ENCODE data around the gene VPS26B. TPM values are rescaled to one million over a fixed set of nuclear protein-coding genes. Genes with fewer than 3 reads are reported as not detected.

VPS26B gene
- total and polyA plus RNA-seq, 2 donors = 27.3 to 33.1 TPM

DNA sequence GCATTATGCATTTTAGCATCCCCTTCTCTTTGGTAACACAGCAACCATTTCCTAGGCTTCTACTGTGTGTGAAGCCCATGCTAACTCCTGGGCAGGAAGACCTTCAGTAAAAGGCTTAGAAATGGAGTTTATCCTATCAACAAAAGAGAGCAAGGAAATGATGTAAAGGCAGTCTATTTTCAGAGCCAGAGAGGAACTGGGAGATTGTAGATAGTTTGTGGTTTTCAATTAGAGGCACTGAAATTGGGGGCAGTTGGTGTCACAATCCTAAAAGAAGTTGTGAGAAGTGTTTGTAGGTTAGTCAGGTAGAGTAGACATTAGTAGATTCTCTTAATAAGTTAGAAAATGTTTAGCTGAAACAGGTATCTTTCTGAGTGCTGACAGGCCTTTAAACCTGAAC is 36.0 kb downstream of the VPS26B start:
- no peak overlapping the region for H3K4me3 ChIP-seq (ENCODE audit: low read length in 2 of 2)
- no peaks in the 10 kb centered on the region for H3K9me3 ChIP-seq (ENCODE audit: control insufficient read depth in 2 of 2, insufficient read depth in 1 of 2, low read length in 1 of 2)
- H3K4me1 ChIP-seq (ENCODE audit: control insufficient read depth in 2 of 2, insufficient read depth in 2 of 2, low read length in 2 of 2) = peaks cover 0 to 8% of the 10 kb centered on the region in 2 donors
- H3K27me3 ChIP-seq (ENCODE audit: control insufficient read depth in 2 of 2, insufficient read depth in 1 of 2, low read length in 1 of 2) = no peaks in the 10 kb centered on the region
- no peak for DNase-seq (ENCODE audit: low read depth in 6 of 9, low spot score in 9 of 9)
- peaks cover 51 to 63% of the 10 kb centered on the region in 2 donors for H3K36me3 ChIP-seq (ENCODE audit: control insufficient read depth in 2 of 2, insufficient read depth in 2 of 2, low read length in 1 of 2)
- H3K27ac ChIP-seq (ENCODE audit: low read depth in 1 of 2, low read length in 1 of 2) = no peak overlapping the region

DNA sequence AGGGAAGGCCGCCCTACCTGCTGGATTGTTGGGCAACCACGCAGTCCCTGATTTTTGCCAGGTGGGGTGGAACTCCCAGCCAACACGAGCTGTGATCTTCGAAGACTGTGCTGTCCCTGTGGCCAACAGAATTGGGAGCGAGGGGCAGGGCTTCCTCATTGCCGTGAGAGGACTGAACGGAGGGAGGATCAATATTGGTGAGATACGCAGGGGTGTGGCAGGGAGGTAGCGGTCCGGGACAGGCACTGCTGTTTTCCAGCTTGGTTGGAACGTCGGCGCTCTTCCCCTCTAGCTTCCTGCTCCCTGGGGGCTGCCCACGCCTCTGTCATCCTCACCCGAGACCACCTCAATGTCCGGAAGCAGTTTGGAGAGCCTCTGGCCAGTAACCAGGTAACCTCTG is 36.5 kb downstream of the VPS26B start:
- 96% methylated on average over 16 of the region's 16 CpGs for WGBS
- H3K4me3 ChIP-seq (ENCODE audit: low read length in 2 of 2) = no peak overlapping the region
- peaks cover 51 to 63% of the 10 kb centered on the region in 2 donors for H3K36me3 ChIP-seq (ENCODE audit: control insufficient read depth in 2 of 2, insufficient read depth in 2 of 2, low read length in 1 of 2)
- H3K27me3 ChIP-seq (ENCODE audit: control insufficient read depth in 2 of 2, insufficient read depth in 1 of 2, low read length in 1 of 2) = no peaks in the 10 kb centered on the region
- DNase-seq (ENCODE audit: low read depth in 6 of 9, low spot score in 9 of 9) = no peak
- peaks cover 0 to 8% of the 10 kb centered on the region in 2 donors for H3K4me1 ChIP-seq (ENCODE audit: control insufficient read depth in 2 of 2, insufficient read depth in 2 of 2, low read length in 2 of 2)
- H3K27ac ChIP-seq (ENCODE audit: low read depth in 1 of 2, low read length in 1 of 2) = no peak overlapping the region
- H3K9me3 ChIP-seq (ENCODE audit: control insufficient read depth in 2 of 2, insufficient read depth in 1 of 2, low read length in 1 of 2) = no peaks in the 10 kb centered on the region

DNA sequence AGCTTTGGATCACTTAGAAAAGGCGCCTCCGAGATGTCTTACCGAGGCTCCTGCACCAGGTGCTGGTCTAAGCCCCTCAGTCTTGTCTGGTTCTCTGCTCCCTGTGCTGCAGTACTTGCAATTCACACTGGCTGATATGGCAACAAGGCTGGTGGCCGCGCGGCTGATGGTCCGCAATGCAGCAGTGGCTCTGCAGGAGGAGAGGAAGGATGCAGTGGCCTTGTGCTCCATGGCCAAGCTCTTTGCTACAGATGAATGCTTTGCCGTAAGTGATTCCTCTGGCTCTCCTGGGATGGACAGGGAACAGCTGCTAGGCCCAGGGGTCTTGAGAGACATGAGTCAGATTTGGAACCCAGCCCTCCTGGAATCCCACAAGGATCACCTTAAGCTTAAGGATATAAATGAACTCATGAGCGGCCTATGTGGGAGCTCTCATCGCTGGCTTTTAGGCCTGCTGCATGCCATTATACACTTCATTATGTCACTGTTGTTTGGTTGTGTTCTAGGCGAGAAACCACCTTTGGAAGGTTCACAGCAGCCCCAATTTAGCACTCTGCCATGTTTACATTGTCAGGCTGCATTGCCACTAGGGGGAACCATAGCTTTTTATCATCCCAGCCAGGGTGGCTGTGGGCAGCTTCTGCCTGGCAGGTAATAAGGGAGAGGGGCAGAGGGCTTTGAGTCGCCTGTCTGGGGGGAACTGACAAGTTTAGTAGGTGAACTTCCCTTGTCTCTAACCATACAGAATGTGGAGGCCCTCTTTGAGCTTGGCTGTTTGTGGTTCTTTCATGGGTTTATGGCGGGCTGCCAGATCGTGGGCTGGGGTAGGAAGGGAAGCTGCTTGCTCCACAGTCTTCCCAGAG is 37.4 kb downstream of the VPS26B start:
- DNase-seq (ENCODE audit: low read depth in 6 of 9, low spot score in 9 of 9) = peak in 3 of 9 donors; percentile 19 to 52 (median 45)
- Histone ChIP-seq H3K36me3 (ENCODE audit: control insufficient read depth in 2 of 2, insufficient read depth in 2 of 2, low read length in 1 of 2) (peaks cover 50 to 58% of the 10 kb centered on the region in 2 donors), H3K4me1 (ENCODE audit: control insufficient read depth in 2 of 2, insufficient read depth in 2 of 2, low read length in 2 of 2) (peaks cover 0 to 8% of the 10 kb centered on the region in 2 donors), H3K27ac (ENCODE audit: low read depth in 1 of 2, low read length in 1 of 2) (no peak overlapping the region), H3K9me3 (ENCODE audit: control insufficient read depth in 2 of 2, insufficient read depth in 1 of 2, low read length in 1 of 2) (no peaks in the 10 kb centered on the region), H3K4me3 (ENCODE audit: low read length in 2 of 2) (no peak overlapping the region), H3K27me3 (ENCODE audit: control insufficient read depth in 2 of 2, insufficient read depth in 1 of 2, low read length in 1 of 2) (no peaks in the 10 kb centered on the region)
- 90% methylated on average over 14 of the region's 14 CpGs for WGBS

DNA sequence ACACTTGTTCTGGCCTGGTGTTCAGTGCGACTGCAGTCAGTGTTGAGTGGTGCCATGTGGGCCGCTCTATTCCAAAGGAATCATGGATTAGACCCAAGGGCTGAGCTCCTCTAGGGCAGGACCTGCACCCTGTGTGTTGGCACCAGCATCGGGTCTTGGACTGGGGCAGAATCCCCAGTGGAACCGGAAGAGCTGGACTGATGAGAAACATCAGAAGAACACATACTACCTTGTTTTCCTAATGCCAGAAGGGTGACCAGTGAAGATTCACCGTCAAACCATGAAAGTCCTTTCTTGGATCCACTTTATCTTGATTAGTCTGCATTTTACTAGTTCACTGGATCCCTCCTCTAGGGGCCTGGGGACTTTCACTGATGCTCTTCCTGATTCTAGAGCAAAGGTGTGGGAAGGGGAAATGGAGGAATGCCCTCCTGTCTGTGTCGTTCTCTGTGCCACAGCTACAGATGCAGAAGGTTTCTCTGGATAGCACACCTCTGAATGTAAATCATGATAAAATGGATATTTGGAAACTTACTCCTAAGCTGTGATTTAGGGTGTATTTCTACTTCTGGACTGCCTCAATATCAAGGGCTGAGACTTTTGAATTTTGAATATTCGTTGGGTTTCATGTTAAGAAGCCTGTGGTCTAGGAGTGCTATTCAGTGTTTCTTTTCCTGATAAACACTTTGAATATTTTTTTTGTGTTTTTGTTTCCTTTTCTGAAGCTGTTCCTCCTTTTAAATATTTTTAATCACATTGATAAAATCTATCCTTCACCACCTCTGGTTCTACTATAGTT is 40.7 kb downstream of the VPS26B start:
- WGBS = 95% methylated on average over 7 of the region's 7 CpGs
- no peaks in the 10 kb centered on the region for H3K9me3 ChIP-seq (ENCODE audit: control insufficient read depth in 2 of 2, insufficient read depth in 1 of 2, low read length in 1 of 2)
- no peak overlapping the region for H3K27ac ChIP-seq (ENCODE audit: low read depth in 1 of 2, low read length in 1 of 2)
- H3K4me3 ChIP-seq (ENCODE audit: low read length in 2 of 2) = no peak overlapping the region
- peaks cover 26 to 38% of the 10 kb centered on the region in 2 donors for H3K36me3 ChIP-seq (ENCODE audit: control insufficient read depth in 2 of 2, insufficient read depth in 2 of 2, low read length in 1 of 2)
- H3K4me1 ChIP-seq (ENCODE audit: control insufficient read depth in 2 of 2, insufficient read depth in 2 of 2, low read length in 2 of 2) = peaks cover 0 to 10% of the 10 kb centered on the region in 2 donors
- H3K27me3 ChIP-seq (ENCODE audit: control insufficient read depth in 2 of 2, insufficient read depth in 1 of 2, low read length in 1 of 2) = no peaks in the 10 kb centered on the region
- no peak for DNase-seq (ENCODE audit: low read depth in 6 of 9, low spot score in 9 of 9)

DNA sequence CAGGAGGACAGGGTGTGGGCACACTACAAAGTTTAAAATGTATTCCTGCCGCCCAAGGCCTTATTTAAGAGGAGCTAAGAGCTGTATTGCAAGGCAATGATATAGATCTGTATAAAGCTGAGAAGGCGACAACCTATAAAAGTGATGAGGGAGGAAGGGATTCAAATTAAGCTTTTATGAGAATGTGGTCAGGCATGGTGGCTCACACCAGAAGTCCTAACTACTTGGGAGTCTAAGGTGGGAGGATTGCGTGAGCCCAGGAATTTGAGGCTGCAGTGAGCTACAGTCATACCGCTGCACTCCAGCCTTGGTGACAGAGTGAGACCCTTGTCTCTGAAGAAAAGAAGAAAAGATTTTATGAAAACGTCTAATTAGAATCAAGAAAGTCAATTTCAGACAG is 42.0 kb downstream of the VPS26B start:
- Histone ChIP-seq H3K36me3 (ENCODE audit: control insufficient read depth in 2 of 2, insufficient read depth in 2 of 2, low read length in 1 of 2) (peaks cover 13 to 26% of the 10 kb centered on the region in 2 donors), H3K4me1 (ENCODE audit: control insufficient read depth in 2 of 2, insufficient read depth in 2 of 2, low read length in 2 of 2) (peaks cover 3 to 10% of the 10 kb centered on the region in 2 donors), H3K9me3 (ENCODE audit: control insufficient read depth in 2 of 2, insufficient read depth in 1 of 2, low read length in 1 of 2) (no peaks in the 10 kb centered on the region), H3K4me3 (ENCODE audit: low read length in 2 of 2) (no peak overlapping the region), H3K27ac (ENCODE audit: low read depth in 1 of 2, low read length in 1 of 2) (no peak overlapping the region), H3K27me3 (ENCODE audit: control insufficient read depth in 2 of 2, insufficient read depth in 1 of 2, low read length in 1 of 2) (peaks cover 0 to under 1% of the 10 kb centered on the region in 2 donors)
- 88% methylated on average over 5 of the region's 5 CpGs for WGBS
- no peak for DNase-seq (ENCODE audit: low read depth in 6 of 9, low spot score in 9 of 9)

DNA sequence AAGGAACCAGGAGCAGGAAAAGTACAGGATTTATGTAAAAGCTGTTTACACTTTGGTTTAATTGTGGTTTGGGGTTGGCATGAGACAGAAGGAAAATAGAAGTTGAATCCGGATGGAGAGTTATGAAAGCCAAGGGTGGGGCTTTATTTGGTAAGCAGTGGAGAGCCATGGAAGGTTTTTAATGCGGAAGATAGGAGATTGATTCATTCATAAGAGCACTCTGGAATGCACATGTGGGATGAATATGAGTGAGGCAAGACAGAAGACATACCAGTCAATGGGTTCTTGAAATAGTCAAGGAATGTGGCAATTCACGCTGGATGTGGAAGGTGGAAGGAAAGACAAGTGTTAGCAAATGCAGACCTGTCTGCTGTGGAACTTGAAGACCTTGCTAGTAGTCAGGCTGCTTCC is 42.4 kb downstream of the VPS26B start:
- WGBS = 86% methylated on average over 3 of the region's 3 CpGs
- peaks cover 9 to 22% of the 10 kb centered on the region in 2 donors for H3K36me3 ChIP-seq (ENCODE audit: control insufficient read depth in 2 of 2, insufficient read depth in 2 of 2, low read length in 1 of 2)
- no peaks in the 10 kb centered on the region for H3K9me3 ChIP-seq (ENCODE audit: control insufficient read depth in 2 of 2, insufficient read depth in 1 of 2, low read length in 1 of 2)
- H3K4me1 ChIP-seq (ENCODE audit: control insufficient read depth in 2 of 2, insufficient read depth in 2 of 2, low read length in 2 of 2) = peaks cover 3 to 10% of the 10 kb centered on the region in 2 donors
- no peak for DNase-seq (ENCODE audit: low read depth in 6 of 9, low spot score in 9 of 9)
- no peak overlapping the region for H3K27ac ChIP-seq (ENCODE audit: low read depth in 1 of 2, low read length in 1 of 2)
- peaks cover 0 to 4% of the 10 kb centered on the region in 2 donors for H3K27me3 ChIP-seq (ENCODE audit: control insufficient read depth in 2 of 2, insufficient read depth in 1 of 2, low read length in 1 of 2)
- no peak overlapping the region for H3K4me3 ChIP-seq (ENCODE audit: low read length in 2 of 2)

DNA sequence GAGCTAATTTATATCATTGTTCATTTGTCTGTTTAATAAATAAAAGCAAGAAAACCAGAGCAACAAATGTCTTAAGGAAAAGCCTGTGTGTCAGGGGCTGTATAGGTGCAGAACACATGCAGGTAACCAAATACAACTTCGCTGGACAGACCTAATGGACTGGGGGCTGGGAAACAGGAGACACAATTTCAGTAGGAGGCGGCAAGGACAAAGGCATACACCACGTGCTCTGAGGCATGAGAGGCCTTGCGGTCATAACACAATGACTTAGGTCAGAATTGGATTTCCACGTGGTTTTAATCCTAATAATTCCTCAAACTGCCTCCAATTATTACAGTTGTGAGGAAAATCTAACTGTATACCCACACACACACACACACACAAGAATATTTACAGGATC is 43.0 kb downstream of the VPS26B start:
- Histone ChIP-seq H3K4me3 (ENCODE audit: low read length in 2 of 2) (no peak overlapping the region), H3K9me3 (ENCODE audit: control insufficient read depth in 2 of 2, insufficient read depth in 1 of 2, low read length in 1 of 2) (no peaks in the 10 kb centered on the region), H3K4me1 (ENCODE audit: control insufficient read depth in 2 of 2, insufficient read depth in 2 of 2, low read length in 2 of 2) (peaks cover 3 to 10% of the 10 kb centered on the region in 2 donors), H3K27me3 (ENCODE audit: control insufficient read depth in 2 of 2, insufficient read depth in 1 of 2, low read length in 1 of 2) (peaks cover 0 to 8% of the 10 kb centered on the region in 2 donors), H3K27ac (ENCODE audit: low read depth in 1 of 2, low read length in 1 of 2) (no peak overlapping the region), H3K36me3 (ENCODE audit: control insufficient read depth in 2 of 2, insufficient read depth in 2 of 2, low read length in 1 of 2) (peaks cover 6 to 16% of the 10 kb centered on the region in 2 donors)
- DNase-seq (ENCODE audit: low read depth in 6 of 9, low spot score in 9 of 9) = no peak
- 95% methylated on average over 5 of the region's 5 CpGs for WGBS

DNA sequence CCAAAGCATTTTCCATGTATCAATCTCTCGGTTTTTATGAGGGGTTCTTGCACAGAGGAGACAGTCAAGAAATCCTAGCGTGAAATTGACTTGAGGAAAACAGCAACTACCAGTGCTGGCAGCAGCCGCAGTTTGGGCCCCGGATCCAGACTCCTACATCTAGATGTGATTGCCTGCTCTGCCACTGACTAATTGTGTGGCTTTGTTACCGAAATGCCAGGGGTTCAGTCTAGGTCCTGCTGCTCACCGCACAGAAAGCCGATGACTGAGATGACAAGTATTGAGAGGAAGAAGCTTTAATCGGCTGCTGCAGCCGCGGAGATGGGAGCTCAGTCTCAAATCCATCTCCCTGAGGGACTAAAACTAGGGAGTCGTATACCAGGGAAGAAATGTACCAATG is 43.5 kb downstream of the VPS26B start:
- peaks cover 3 to 11% of the 10 kb centered on the region in 2 donors for H3K36me3 ChIP-seq (ENCODE audit: control insufficient read depth in 2 of 2, insufficient read depth in 2 of 2, low read length in 1 of 2)
- WGBS = 95% methylated on average over 11 of the region's 11 CpGs
- peaks cover 3 to 11% of the 10 kb centered on the region in 2 donors for H3K4me1 ChIP-seq (ENCODE audit: control insufficient read depth in 2 of 2, insufficient read depth in 2 of 2, low read length in 2 of 2)
- H3K9me3 ChIP-seq (ENCODE audit: control insufficient read depth in 2 of 2, insufficient read depth in 1 of 2, low read length in 1 of 2) = no peaks in the 10 kb centered on the region
- H3K4me3 ChIP-seq (ENCODE audit: low read length in 2 of 2) = no peak overlapping the region
- no peak for DNase-seq (ENCODE audit: low read depth in 6 of 9, low spot score in 9 of 9)
- H3K27me3 ChIP-seq (ENCODE audit: control insufficient read depth in 2 of 2, insufficient read depth in 1 of 2, low read length in 1 of 2) = peaks cover 0 to 13% of the 10 kb centered on the region in 2 donors
- no peak overlapping the region for H3K27ac ChIP-seq (ENCODE audit: low read depth in 1 of 2, low read length in 1 of 2)

DNA sequence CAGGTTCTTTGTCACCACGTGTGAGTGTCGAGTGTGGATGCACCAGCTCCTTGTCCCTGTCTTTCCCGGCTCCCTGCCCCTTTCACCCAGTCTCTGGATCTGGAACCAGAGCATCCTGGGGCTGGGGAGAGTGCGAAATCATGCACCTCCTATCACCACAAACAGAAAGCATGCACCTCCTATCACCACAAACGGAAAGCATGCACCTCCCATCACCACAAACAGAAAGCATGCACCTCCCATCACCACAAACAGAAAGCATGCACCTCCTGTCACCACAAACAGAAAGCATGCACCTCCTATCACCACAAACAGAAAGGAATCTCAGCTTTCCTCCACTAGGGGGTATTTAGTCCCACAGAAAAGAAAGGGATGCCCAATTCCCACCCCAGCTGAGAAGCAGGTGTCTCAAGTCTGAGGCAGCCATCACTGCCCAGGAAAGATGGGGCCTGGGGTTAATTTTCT is 45.8 kb downstream of the VPS26B start:
- Histone ChIP-seq H3K27ac (ENCODE audit: low read depth in 1 of 2, low read length in 1 of 2) (peak overlapping the region in 1 of 2 donors; percentile 1), H3K27me3 (ENCODE audit: control insufficient read depth in 2 of 2, insufficient read depth in 1 of 2, low read length in 1 of 2) (peaks cover 3 to 30% of the 10 kb centered on the region in 2 donors), H3K4me3 (ENCODE audit: low read length in 2 of 2) (no peak overlapping the region), H3K9me3 (ENCODE audit: control insufficient read depth in 2 of 2, insufficient read depth in 1 of 2, low read length in 1 of 2) (no peaks in the 10 kb centered on the region), H3K36me3 (ENCODE audit: control insufficient read depth in 2 of 2, insufficient read depth in 2 of 2, low read length in 1 of 2) (no peaks in the 10 kb centered on the region), H3K4me1 (ENCODE audit: control insufficient read depth in 2 of 2, insufficient read depth in 2 of 2, low read length in 2 of 2) (peaks cover 7 to 21% of the 10 kb centered on the region in 2 donors)
- 27% methylated on average over 5 of the region's 5 CpGs for WGBS
- peak in 6 of 9 donors; percentile 13 to 80 (median 52) for DNase-seq (ENCODE audit: low read depth in 6 of 9, low spot score in 9 of 9)
